Stimulated activated CD4-positive, alpha-beta T cell treated with anti-CD3 and anti-CD28 coated beads, Interleukin-12 subunit alpha, Interleukin-12 subunit beta, amount 100 ng/mL, for 24 hours (primary cell): ENCODE data around the gene GOLGA1.

Experiments used
- DNase-seq, 2 experiments: peaks; one replicate each; pipeline ENCODE4 v3.0.0-alpha.2; 2020; ENCODE audit warnings: low read depth in 2 of 2

GOLGA1 gene

DNA sequence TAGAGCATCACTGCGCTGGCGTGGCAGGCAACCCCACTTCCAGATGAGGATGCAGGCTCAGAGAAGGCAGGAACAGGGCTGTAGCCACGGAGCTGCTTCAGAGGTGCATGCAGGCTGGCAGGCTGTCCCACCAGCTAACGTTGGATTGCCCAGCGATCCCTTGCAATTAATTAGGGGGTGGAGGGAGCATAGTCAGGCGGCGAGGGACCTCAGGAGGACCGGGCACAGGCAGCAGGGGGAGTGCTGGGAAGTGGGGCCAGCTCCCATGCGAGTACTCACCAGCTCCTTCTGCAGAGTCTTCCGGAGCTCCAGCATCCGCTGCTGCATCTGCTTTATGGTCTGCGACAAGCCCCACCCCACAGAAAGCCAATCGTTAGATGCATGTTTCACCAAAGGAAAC lies 58.7 kb downstream of the GOLGA1 start:
- DNase-seq: no peak

GRCh38 chr9:124881138-124881743 lies 59.6 kb downstream of the GOLGA1 start:
- no peak for DNase-seq

DNA sequence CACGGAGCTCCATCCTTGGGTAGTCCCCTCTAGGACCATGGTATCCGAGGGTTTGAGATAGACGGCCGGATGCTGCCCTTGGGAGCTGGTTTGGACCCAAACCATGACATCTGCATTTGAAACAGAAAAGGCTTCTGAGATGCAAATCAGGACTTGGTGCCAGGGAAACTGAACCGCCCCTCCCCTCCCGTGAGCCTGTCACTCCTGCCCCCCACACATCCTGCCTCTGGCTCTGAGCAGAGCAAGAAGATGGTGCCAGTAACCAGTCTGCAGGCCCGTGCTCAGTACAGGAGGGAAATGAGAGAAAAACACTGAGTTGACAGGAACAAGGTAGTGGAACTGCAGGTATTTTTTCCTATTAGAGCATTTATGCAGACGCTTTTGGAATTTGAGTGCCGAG lies 60.4 kb downstream of the GOLGA1 start:
- DNase-seq: no peak

DNA sequence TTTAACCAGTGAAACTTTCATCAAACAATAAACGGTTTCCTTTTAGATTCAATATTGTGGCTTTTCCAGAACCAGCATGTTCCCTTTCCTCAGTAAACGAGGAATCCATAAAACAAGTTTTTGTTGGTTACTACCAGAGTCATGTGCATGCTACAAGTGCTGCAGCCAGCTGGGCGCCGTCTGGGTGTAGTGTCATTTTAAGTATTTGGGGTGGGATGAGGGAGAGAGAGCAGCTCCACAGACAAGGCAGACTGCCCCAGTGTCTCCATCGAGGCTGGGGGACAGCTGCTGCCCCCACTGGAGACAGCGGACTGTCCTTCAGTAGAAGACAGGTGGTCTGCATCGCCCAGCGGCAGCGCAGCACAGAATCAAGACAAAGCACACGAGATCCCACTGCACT lies 61.7 kb downstream of the GOLGA1 start:
- no peak for DNase-seq

DNA sequence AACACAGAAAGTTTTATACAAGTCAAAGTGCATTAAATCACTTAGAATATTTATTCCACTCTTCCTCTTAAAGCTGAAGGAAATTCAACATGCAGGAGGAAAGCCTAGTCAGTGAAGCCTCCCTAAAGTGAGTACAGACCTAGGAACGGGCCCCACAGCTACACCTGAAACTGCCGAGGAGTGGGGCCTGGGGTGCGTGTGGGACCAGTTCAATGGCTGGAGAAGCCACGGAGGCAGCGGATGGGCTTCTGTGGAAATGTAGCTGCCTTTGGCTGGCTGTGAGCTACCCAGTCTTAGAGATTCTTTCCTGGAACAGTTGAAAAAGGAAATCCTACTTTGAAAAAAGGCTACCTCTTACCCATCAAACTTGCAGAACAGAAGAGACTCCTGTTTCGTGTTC lies 62.4 kb downstream of the GOLGA1 start:
- DNase-seq: no peak

DNA sequence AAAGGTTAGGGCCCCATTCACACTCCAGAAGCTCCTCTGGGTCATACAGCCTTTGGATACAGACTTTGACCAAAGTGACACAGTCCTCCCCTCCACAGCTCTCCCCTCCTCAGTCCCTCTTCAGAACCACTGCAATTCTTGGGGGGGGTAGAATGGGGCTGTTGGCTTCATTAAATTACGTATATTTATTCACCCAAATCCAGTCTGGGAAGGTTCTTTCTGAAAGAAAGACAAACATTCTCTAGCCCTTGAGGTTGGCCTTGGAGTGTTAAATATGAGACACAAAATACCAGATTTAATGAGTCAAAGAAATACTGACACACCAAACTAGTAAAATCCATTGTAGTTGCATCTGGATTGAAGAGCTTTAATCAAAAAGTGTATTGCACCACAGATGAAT lies 62.9 kb downstream of the GOLGA1 start:
- DNase-seq: no peak

DNA sequence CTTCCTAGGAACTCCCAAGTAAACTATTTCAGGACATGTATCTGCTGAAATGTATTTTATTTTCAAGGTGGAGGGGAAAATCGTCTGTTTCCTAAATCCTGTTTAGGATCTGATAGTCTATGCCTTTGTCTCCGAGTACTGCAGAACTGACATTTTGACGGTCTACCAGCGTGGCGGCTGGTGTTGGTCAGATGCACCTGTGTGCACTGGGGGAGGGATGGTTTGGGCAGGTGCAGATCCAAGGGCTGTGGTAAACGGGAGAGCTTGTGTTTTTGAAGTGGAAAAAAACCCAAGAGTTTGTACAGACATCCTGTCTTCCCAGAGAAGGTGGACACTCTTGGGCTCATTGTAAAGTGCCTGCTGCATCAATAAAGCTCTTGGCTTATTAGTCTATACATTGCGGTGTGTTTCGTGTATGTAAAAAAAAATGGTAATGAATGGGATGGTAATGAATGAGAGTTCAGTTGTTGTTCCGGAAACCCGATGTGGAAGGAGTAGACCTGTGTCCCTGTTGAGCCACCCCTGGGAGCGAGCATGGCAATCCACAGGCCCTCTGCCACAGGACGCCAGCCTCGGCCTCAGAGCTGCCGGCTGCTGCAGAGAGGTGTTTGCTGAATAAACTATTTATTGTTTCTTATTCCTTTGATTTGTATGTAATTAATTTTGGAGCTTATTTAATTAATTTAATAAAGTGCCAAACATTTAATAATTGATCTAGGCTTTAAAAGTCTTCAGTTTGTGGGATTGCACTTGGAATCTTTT lies 63.7 kb downstream of the GOLGA1 start:
- DNase-seq: no peak

DNA sequence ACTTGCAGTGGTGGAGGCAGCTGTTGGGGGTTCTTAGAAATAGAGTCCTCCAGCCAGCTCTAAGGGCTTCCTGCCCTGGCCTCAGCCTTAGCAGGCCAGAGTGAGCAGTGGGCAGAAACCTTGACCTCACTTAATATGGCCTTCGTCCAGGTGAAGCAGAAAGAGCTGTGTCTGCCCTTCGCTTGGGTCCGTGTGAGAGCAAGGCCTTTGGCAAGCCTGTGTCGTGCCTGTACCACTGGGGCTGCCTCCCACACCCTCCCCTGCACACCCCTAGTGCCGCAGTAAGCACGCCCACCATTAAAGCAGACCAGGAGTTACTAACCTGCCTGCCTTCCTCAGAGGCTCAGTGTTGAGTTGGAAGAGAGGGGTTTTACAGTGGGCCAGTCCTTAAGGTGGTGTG lies 65.4 kb downstream of the GOLGA1 start:
- no peak for DNase-seq

- DNase-seq: no peak
Measured at GRCh38 chr9:124873664-124874063, 67.2 kb downstream of the GOLGA1 start.

DNA sequence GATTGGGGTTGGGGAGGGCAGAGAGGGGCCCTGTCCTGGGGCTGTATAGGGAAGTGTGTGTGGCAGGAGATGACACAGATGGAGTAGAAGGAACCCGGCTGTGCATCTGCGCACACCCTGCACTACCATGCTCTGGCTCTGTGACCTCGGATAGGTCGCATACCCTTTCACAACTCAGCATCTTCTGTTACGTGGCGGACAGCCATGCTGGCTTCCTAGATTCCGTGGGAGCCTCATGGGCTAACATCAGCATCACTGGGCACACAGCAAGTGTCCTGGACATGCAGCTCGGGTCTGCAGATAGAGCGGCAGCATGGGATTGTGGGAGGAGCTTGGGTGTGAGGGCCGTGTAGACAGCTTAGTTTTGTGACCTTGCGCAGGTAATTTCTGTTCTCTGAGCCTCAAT lies 69.7 kb downstream of the GOLGA1 start:
- no peak for DNase-seq

DNA sequence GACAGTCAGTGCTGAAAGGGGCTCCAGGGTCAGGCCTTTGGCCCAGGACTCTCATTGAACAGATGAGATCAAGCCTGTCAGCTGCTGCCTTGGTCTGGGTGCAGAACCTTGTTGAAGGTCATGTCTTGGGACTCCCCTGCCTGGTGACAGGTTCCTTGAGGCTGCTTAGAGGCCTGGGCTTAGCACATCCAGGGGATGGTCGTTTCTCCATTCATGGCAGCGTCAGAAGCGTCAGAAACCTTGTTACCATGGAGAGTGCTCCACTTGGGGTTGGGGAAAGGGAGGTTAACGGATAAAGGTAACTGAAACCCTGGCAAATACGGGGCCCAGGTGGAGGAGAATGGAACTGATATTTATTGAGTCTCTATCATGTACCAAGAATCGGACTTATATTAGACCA lies 70.2 kb downstream of the GOLGA1 start:
- no peak for DNase-seq

DNA sequence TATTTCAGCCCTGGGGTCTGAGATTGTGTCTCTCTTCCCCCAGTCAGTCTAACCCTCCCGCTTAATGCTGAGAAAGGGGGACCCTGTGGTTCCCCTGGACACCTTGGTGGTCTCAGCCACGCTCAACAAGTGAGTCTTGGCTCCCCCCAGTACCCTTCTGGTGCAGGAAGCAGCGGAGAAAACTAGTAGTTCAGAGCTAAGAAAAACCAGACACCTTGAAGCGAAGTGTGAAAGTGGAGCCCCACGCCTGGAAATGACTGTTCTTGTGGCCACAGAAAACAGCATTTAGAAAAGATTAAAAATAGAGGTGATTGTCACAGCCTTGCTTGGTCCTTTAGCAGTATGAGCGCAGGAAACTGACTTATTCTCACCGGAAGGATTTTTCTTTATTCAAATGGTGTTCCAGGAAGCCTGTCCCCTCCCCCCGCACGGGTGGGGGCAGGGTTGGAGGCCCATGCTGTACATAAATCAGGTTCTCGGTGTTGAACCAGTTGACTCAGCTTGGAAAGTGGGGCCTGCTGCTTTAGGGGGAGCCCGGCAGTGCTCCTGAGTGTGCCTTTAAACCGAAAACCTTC lies 70.8 kb downstream of the GOLGA1 start:
- DNase-seq: peak; percentile 75 to 90

GRCh38 chr9:124869466-124869985 lies 71.4 kb downstream of the GOLGA1 start:
- no peak for DNase-seq

- peak; percentile 81 to 87 for DNase-seq
Measured at GRCh38 chr9:124868511-124869465, 72.1 kb downstream of the GOLGA1 start.

- DNase-seq: no peak
Measured at GRCh38 chr9:124863371-124863871, 77.5 kb downstream of the GOLGA1 start.

DNA sequence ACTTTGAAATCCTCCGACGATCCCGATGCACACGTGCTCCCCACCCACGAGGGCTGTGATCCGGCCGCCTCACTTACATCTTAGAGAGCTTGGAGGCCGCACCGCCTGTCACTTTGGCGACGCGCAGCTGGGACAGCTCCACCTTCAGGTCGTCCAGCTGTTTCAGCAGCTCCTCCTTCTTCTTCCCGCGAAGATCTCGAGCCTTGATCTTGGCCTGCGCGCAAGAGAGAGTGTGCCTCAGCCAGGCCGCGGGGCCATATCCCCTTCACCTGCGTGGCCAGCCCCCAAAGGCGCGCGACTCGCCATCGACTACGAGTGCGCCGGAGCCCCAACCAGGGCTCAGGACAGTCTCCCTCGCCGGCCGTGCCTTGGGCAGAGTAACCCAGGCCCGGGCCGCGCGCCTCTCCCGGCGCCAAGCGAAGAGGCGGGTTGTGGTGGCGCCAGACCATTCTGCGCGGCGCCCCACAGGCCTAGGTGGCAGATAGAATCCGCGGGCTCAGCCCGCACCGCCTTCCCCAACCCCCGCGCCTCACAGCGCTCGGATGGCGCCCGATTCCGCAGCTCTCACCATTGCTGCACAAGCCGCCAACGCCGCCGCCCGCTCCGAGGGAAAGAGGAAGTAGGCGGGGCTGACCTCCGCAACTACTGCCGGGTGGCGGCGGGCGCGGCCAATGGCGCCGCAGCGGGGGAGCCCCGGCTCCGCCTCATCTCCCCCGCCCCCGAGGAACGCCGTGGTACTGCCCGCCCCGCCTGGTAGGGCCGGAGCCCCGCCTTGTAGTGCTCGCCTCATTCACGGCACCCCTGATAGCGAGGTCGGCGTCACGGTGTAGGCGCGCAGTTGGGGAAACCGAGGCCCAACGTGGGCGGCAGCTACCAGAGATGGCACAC lies 79.3 kb downstream of the GOLGA1 start, which contains the start of the genes ARPC5L and RPL35:
Gene ARPC5L, plus strand, starts transcription at position 789 of the 888 bp plus-strand sequence. CDS start 7,161 bp downstream, outside the sequence.
Gene RPL35, minus strand, starts transcription at position 616 of the 888 bp plus-strand sequence. Its CDS starts 45 bp downstream, at position 571.
- DNase-seq: peak; percentile 93

DNA sequence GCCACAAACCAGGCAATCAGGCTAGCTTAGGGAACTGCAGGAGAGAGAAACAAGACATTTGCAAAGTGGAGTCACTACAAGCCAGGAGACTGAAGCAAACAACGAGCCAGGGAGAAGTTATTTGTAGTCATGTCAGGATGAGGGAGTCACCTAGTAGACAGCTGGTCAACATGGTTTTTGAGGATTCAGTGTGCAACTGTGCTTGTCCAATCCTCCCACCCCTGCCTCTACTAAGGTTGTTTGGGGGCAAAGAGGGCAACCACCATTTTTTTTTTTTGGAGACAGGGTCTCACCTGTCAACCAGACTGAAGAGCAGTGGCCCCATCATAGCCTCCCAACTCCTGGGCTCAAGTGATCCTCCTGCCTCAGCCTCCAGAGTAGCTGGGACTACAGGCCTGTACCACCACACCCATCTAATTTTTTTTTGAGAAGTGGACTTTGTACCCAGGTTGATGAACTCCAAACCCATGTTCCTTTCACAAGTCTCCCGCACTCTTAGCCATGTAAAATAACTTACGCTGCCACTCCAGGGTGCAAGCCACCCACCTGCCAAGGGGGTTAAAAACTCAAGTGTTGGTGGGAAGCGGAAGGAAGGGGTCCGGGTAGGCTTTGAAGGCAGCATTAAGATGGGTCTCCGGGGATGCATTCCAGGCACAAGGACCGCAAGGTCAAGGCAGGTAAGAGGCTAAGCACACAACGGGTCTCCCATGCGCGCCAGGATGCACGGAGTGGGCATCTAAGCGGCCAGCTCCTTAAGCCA lies 80.1 kb downstream of the GOLGA1 start:
- DNase-seq: no peak

- no peak for DNase-seq
Measured at GRCh38 chr9:124859803-124860581, 80.9 kb downstream of the GOLGA1 start.
